ENCODE results near the gene PAPOLB. TPM values are rescaled to one million over a fixed set of nuclear protein-coding genes. Genes with fewer than 3 reads are reported as not detected.

The PAPOLB gene
- total RNA-seq, 3 donors from 2014 or later (not counting 1 experiment from before 2014, with no cell fraction given): 0.14 to 0.36 (median 0.20) TPM

DNA sequence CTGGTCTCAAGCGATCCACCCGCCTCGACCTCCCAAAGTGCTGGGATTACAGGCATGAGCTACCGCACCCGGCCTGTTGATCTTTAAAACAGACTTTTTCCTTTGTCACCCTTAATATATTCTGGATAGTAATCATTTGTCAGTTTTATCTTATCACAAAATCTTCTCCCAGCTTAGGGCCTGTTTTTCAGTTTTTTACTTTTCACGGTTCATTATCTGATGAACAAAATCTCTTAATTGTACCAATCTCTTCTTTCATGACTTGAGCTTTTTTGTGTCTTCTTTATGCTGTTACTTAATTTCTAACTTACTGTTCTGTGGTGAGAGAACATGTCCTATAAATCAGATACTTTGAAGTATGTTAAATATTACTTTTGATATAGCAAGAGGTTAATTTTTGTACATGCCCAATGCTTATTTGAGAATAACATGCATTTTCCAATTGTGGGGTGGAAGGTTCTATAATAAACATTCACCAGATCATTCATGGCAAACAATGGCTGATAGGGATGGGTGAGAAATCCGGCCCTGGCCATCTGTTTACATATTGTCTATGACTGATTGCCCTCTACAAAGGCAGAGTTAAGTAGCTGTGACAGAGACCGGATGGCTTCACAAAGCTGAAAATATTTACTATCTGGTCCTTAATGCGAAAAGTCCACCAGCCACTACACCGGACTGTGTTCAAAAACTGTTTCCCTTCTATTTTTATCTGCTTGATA is 5.3 kb downstream of the PAPOLB start:
- H3K27ac Mint-ChIP-seq: no peak overlapping the region
- no peaks in the 10 kb centered on the region for H3K36me3 ChIP-seq (ENCODE audit: control insufficient read depth, insufficient read depth, low read length)
- no peak overlapping the region for H3K27ac ChIP-seq (ENCODE audit: low read length)
- intact Hi-C loops (cut with micrococcal nuclease): no loop called here
- peaks cover 3% of the 10 kb centered on the region for H3K4me1 ChIP-seq (ENCODE audit: control insufficient read depth, insufficient read depth, low read length)
- TF ChIP-seq, protein P1, sequence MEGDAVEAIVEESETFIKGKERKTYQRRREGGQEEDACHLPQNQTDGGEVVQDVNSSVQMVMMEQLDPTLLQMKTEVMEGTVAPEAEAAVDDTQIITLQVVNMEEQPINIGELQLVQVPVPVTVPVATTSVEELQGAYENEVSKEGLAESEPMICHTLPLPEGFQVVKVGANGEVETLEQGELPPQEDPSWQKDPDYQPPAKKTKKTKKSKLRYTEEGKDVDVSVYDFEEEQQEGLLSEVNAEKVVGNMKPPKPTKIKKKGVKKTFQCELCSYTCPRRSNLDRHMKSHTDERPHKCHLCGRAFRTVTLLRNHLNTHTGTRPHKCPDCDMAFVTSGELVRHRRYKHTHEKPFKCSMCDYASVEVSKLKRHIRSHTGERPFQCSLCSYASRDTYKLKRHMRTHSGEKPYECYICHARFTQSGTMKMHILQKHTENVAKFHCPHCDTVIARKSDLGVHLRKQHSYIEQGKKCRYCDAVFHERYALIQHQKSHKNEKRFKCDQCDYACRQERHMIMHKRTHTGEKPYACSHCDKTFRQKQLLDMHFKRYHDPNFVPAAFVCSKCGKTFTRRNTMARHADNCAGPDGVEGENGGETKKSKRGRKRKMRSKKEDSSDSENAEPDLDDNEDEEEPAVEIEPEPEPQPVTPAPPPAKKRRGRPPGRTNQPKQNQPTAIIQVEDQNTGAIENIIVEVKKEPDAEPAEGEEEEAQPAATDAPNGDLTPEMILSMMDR (IDR thresholded peaks at IDR 0.05): no peak
- ATAC-seq (no peak), DNase-seq (no peak)
- H3K27me3 Mint-ChIP-seq (ENCODE audit: low read depth in 2 of 2): peaks cover 15 to 28% of the 10 kb centered on the region in 2 donors
- H3K27me3 ChIP-seq (ENCODE audit: control insufficient read depth, insufficient read depth, low read length): peaks cover 2% of the 10 kb centered on the region
- H3K4me3 ChIP-seq (ENCODE audit: low read length): no peak overlapping the region
- H3K4me1 Mint-ChIP-seq: peaks cover 5 to 9% of the 10 kb centered on the region in 2 donors
- no peaks in the 10 kb centered on the region for H3K36me3 Mint-ChIP-seq
- no peak overlapping the region for H3K4me3 Mint-ChIP-seq
- WGBS (ENCODE audit: insufficient coverage): 91% methylated on average over 9 of the region's 10 CpGs
- H3K9me3 ChIP-seq (ENCODE audit: control insufficient read depth, insufficient read depth, low read length): no peaks in the 10 kb centered on the region
- peaks cover 0 to 3% of the 10 kb centered on the region in 2 donors for H3K9me3 Mint-ChIP-seq

DNA sequence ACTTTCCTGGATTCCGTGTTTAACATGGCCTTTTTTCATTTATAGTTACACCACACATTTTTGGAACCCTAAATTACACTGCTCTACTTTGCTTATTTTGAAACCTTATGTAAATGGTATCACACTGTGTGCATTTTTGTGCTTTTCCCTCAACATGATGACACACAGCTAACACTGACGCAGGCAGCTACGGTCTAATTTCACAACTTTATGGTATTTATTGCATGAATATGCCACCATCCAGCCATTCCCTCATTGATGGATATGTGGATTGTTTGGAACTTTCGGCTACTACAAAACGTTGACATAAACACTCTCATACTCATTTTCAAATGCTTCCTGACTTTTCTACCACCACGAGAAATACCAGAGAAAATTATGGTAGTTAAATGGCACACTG is 6.9 kb downstream of the PAPOLB start:
- ATAC-seq (no peak), DNase-seq (no peak)
- H3K27ac Mint-ChIP-seq: no peak overlapping the region
- H3K27me3 Mint-ChIP-seq (ENCODE audit: low read depth in 2 of 2): peaks cover 9 to 29% of the 10 kb centered on the region in 2 donors
- 66% methylated on average over 4 of the region's 6 CpGs for WGBS (ENCODE audit: insufficient coverage)
- Histone ChIP-seq H3K36me3 (ENCODE audit: control insufficient read depth, insufficient read depth, low read length) (no peaks in the 10 kb centered on the region), H3K4me3 (ENCODE audit: low read length) (no peak overlapping the region), H3K27me3 (ENCODE audit: control insufficient read depth, insufficient read depth, low read length) (peaks cover 2% of the 10 kb centered on the region), H3K4me1 (ENCODE audit: control insufficient read depth, insufficient read depth, low read length) (no peaks in the 10 kb centered on the region), H3K27ac (ENCODE audit: low read length) (no peak overlapping the region), H3K9me3 (ENCODE audit: control insufficient read depth, insufficient read depth, low read length) (no peaks in the 10 kb centered on the region)
- intact Hi-C loops (cut with micrococcal nuclease): no loop called here
- no peaks in the 10 kb centered on the region for H3K36me3 Mint-ChIP-seq
- H3K4me3 Mint-ChIP-seq: no peak overlapping the region
- H3K4me1 Mint-ChIP-seq: peaks cover 0 to 5% of the 10 kb centered on the region in 2 donors
- no peaks in the 10 kb centered on the region for H3K9me3 Mint-ChIP-seq
- TF ChIP-seq, protein P1 (IDR thresholded peaks at IDR 0.05): no peak

DNA sequence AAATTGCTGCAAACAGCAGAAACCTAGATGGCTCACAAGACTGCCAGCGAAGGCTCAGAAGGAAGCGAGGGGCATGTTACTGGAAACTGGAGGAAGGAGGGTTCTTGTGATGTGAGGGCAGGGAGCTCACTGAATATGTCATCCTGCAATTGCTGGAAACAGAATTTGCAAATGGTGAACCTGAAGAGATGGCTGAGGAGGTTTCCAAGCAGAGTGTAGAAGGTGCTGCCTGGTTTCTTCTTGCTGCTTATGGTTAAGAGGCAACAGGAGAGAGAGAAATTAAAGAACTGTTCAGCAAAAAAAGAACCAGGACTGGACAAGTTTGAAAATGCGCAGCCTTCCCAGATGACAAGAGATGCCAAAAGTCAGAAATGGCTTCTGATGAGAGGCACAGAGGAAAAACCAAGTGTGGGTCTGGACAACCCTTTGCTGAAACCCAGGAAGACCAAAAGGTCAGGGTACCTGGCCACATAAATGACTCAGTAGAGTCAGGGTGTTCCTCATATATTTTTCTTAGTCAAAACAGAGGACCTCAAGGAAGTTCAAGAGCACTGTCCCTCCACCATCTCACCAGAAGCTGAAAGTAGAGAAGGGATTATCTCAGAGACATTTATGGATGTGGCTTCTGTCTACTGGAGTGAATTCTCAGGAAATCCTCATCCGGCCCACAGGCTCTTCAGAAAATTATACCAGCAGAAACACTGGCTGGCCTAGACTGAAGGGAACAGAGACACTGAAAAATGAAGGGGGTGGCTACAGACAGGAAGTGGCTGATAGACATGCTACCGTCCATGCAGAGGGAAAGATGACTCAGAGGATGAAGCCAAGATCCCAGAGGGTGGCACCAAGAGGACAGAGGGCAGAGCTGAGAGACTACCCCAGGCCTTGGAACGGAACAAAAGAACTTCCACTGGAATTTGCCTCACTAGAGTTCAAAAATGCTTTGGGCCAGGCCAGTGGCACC is 10.1 kb downstream of the PAPOLB start:
- Histone ChIP-seq H3K4me1 (ENCODE audit: control insufficient read depth, insufficient read depth, low read length) (no peaks in the 10 kb centered on the region), H3K27ac (ENCODE audit: low read length) (no peak overlapping the region), H3K9me3 (ENCODE audit: control insufficient read depth, insufficient read depth, low read length) (no peaks in the 10 kb centered on the region), H3K27me3 (ENCODE audit: control insufficient read depth, insufficient read depth, low read length) (no peaks in the 10 kb centered on the region), H3K36me3 (ENCODE audit: control insufficient read depth, insufficient read depth, low read length) (no peaks in the 10 kb centered on the region), H3K4me3 (ENCODE audit: low read length) (no peak overlapping the region)
- no peak for DNase-seq
- no peak overlapping the region for H3K4me3 Mint-ChIP-seq
- peak in 1 of 3 donors; percentile 52 for ATAC-seq
- H3K27ac Mint-ChIP-seq: no peak overlapping the region
- TF ChIP-seq, protein P1 (IDR thresholded peaks at IDR 0.05): no peak
- peaks cover 5 to 10% of the 10 kb centered on the region in 2 donors for H3K27me3 Mint-ChIP-seq (ENCODE audit: low read depth in 2 of 2)
- H3K9me3 Mint-ChIP-seq: no peaks in the 10 kb centered on the region
- 80% methylated on average over 6 of the region's 6 CpGs for WGBS (ENCODE audit: insufficient coverage)
- peaks cover 0 to 5% of the 10 kb centered on the region in 2 donors for H3K4me1 Mint-ChIP-seq
- no peaks in the 10 kb centered on the region for H3K36me3 Mint-ChIP-seq
- intact Hi-C loops (cut with micrococcal nuclease): no loop called here
